ENCODE measurements around the gene PSMB4. TPM values are rescaled to one million over a fixed set of nuclear protein-coding genes. Genes with fewer than 3 reads are reported as not detected.
"Not testable (repeated sequence)": the region's sequence is repeated elsewhere in the genome, so short reads cannot be mapped to it uniquely, and the experiment has no call there.

The PSMB4 gene
- total RNA-seq, 1 donor from 2014 or later: 222 TPM

GRCh38 chr1:151386002-151386401 lies 13.4 kb upstream of the PSMB4 start:
- DNase-seq (ENCODE audit: low spot score): no peak

- not testable (repeated sequence) for DNase-seq (ENCODE audit: low spot score)
Observed at GRCh38 chr1:151390221-151391078, 8.9 kb upstream of the PSMB4 start.

- DNase-seq (ENCODE audit: low spot score): no peak
Observed at GRCh38 chr1:151391079-151391563, 8.3 kb upstream of the PSMB4 start.

GRCh38 chr1:151393583-151393982 lies 5.8 kb upstream of the PSMB4 start:
- no peak for DNase-seq (ENCODE audit: low spot score)

GRCh38 chr1:151396265-151396664 lies 3.1 kb upstream of the PSMB4 start:
- DNase-seq (ENCODE audit: low spot score): not testable (repeated sequence)

GRCh38 chr1:151401125-151401788 lies 1.9 kb downstream of the PSMB4 start:
- no peak for DNase-seq (ENCODE audit: low spot score)

- DNase-seq (ENCODE audit: low spot score): no peak
Observed at GRCh38 chr1:151401860-151402259, 2.5 kb downstream of the PSMB4 start.

- no peak for DNase-seq (ENCODE audit: low spot score)
Observed at GRCh38 chr1:151402764-151403163, 3.4 kb downstream of the PSMB4 start.

- DNase-seq (ENCODE audit: low spot score): no peak
Observed at GRCh38 chr1:151403612-151404011, 4.2 kb downstream of the PSMB4 start.

GRCh38 chr1:151405187-151405951 lies 6.0 kb downstream of the PSMB4 start:
- no peak for DNase-seq (ENCODE audit: low spot score)

GRCh38 chr1:151406176-151406575 lies 6.8 kb downstream of the PSMB4 start:
- no peak for DNase-seq (ENCODE audit: low spot score)

GRCh38 chr1:151407304-151407703 lies 7.9 kb downstream of the PSMB4 start:
- no peak for DNase-seq (ENCODE audit: low spot score)

GRCh38 chr1:151408891-151409290 lies 9.5 kb downstream of the PSMB4 start:
- no peak for DNase-seq (ENCODE audit: low spot score)

GRCh38 chr1:151411884-151412283 lies 12.5 kb downstream of the PSMB4 start:
- DNase-seq (ENCODE audit: low spot score): no peak

- DNase-seq (ENCODE audit: low spot score): peak; percentile 83
Observed at GRCh38 chr1:151416231-151416630, 16.9 kb downstream of the PSMB4 start.

GRCh38 chr1:151418081-151418480 lies 18.7 kb downstream of the PSMB4 start:
- no peak for DNase-seq (ENCODE audit: low spot score)

GRCh38 chr1:151419819-151420218 lies 20.4 kb downstream of the PSMB4 start:
- DNase-seq (ENCODE audit: low spot score): no peak

- no peak for DNase-seq (ENCODE audit: low spot score)
Observed at GRCh38 chr1:151425103-151425502, 25.7 kb downstream of the PSMB4 start.

- no peak for DNase-seq (ENCODE audit: low spot score)
Observed at GRCh38 chr1:151428068-151428467, 28.7 kb downstream of the PSMB4 start.

GRCh38 chr1:151433827-151434226 lies 34.5 kb downstream of the PSMB4 start:
- DNase-seq (ENCODE audit: low spot score): not testable (repeated sequence)

GRCh38 chr1:151435174-151435573 lies 35.8 kb downstream of the PSMB4 start:
- DNase-seq (ENCODE audit: low spot score): no peak

- DNase-seq (ENCODE audit: low spot score): no peak
Observed at GRCh38 chr1:151436985-151437384, 37.6 kb downstream of the PSMB4 start.

Data from umbilical cord (tissue), 2 donors.